NCI-H2196 treated with DMSO at 0.1 percent for 48 hours (cell line): ENCODE results near the gene DPEP1.
"Not testable (repeated sequence)": the region's sequence is repeated elsewhere in the genome, so short reads cannot be mapped to it uniquely, and the experiment has no call there.

Experiments
- DNase-seq: peaks from one replicate; lab custom pipeline; 2025; ENCODE audit not compliant: unreplicated experiment; lab: John Stamatoyannopoulos, UW

The DPEP1 gene

GRCh38 chr16:89577055-89577759 is 36.2 kb upstream of the DPEP1 start:
- no peak for DNase-seq

GRCh38 chr16:89579351-89579750 is 34.1 kb upstream of the DPEP1 start:
- DNase-seq, result no peak

DNA sequence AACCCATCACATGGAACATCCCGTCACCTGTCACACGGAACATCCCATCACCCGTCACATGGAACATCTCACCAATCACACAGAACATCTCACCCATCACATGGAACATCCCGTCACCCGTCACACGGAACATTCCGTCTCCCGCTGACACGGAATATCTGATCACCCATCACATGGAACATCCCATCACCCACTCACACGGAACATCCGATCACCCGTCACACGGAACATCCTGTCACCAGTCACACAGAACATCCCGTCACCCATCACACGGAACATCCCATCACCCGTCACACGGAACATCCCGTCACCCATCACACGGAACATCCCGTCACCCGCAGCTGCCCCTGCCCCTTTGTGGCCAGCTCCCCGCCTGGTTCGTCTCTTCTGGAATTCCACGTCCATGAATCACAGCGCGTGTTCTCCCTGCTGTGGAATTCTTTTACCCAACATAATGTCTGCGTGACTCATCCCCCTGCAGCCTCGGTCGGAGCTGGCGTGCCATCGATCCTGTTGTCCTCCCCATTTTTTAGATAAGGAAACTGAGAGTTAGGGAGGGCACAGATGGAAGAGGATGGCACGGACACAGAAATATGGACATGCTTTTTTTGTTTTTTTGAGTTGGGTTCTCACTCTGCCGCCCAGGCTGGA is 32.3 kb upstream of the DPEP1 start:
- no peak for DNase-seq

GRCh38 chr16:89581861-89582563 is 31.4 kb upstream of the DPEP1 start:
- DNase-seq, result peak; percentile 85

DNA sequence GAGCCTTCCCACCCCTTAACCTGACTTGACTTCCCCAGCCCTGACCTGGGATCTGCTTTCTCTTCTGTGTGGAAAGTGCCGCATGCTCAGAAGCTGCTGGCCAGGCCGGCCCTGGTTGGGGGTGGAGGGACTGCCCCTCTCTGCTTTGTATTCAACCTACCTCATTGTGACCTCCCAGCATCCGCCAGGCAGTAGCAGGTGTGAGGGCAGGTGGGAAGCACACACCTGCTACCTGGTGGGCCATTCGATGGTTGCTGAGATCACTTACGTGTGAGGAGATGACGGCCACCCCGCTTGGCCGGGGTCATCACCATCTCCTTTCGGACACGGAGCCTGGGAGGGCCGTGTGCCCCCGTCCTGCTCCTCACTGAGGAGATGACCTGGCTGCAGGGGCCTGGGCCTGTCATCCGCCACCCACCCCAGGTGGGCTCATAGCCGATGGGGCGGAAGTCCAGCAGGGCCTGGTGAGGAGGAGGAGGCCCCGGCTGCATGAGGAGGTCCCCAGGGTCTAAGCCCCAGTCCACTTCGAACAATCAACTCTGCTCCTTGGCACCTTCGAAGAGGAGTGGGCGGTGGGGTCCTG is 30.7 kb upstream of the DPEP1 start:
- no peak for DNase-seq

GRCh38 chr16:89583197-89583894 is 30.1 kb upstream of the DPEP1 start:
- DNase-seq, result no peak

GRCh38 chr16:89583895-89584644 is 29.4 kb upstream of the DPEP1 start:
- no peak for DNase-seq

- DNase-seq, result no peak
Measured at GRCh38 chr16:89584768-89585549, 28.5 kb upstream of the DPEP1 start.

GRCh38 chr16:89586218-89586617 is 27.2 kb upstream of the DPEP1 start:
- DNase-seq, result no peak

GRCh38 chr16:89586853-89587252 is 26.6 kb upstream of the DPEP1 start:
- DNase-seq, result no peak

GRCh38 chr16:89587676-89588075 is 25.8 kb upstream of the DPEP1 start:
- DNase-seq, result not testable (repeated sequence)

- DNase-seq, result no peak
Measured at GRCh38 chr16:89588413-89589109, 24.9 kb upstream of the DPEP1 start.

DNA sequence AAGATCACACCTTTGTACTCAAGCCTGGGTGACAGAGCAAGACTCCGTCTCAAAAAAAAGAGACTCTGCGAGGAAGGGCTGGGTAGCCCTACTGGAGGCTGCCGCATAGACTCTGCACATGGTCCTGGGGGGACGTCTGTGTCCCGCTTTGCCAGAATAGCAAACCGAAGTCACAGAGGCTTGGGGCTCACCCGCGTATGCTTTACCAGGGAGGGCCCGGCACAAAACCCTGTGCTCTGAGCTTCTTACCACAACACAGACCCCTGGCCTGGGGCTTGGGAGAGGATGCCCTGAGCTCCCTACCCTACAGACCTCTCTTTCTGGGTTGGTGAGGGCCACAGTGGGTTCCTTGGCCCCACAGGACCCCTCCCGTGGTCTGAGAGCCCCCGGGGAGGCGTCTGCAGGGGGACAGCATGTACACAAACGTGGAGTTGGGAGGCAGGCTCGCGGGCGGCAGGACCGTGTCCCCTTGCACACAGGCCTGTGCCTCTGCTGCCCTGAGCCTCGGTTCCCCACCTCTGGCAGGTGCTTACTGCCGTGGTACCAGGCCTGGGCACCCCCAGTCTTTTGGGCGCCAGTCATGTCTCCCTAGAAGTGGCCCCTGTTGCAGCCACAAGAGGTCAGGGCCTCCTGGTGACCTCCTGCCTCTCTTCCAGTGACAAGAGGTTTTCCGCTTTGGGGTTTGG is 24.1 kb upstream of the DPEP1 start:
- DNase-seq, result no peak

DNA sequence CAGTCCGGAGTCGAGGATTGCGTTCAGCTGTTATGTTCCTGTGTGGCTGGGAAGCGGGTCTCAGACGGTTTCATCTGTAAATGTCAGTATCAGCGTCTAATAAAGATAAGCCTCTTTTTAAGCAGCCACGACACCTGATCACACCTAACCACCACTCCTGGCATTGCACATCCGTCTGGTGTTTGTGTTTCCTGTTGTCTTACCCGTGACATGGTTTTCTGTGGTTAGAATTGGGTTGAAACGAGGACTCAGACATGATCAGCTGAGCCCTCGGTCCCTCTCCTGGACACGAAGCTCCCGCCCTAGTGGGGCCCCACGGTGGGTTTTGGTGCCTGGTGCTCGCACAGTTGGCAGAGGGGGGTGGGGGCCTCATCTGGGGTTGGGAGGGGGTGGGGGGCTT is 19.6 kb upstream of the DPEP1 start:
- no peak for DNase-seq

DNA sequence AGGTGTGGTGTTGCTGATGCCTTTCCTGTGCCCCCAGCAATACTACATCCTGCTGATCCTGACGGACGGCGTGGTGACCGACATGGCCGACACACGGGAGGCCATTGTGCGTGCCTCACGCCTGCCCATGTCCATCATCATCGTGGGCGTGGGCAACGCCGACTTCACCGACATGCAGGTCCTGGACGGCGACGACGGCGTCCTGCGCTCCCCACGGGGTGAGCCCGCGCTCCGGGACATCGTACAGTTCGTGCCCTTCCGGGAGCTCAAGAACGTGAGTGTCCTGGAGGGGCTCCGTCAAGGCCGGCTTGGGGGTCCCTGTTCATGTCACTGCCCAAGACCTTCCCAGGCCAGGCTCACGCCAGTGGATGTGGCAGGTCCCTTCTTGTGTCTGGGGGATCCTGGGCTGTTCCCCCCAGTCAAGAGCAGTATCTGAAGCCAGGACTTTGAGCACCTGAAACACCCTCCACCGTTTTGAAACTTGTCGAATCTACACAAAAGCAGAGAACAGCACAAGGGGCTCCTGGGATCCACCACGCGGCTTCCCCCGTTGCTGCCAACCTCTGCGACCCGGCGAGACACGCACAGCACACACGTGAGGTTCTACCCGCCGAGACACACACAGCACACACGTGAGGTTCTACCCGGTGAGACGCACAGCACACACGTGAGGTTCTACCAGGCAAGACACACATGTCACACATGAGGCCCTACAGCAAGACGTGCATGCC is 17.9 kb upstream of the DPEP1 start:
- DNase-seq, result no peak

- no peak for DNase-seq
Measured at GRCh38 chr16:89596061-89596689, 17.3 kb upstream of the DPEP1 start.

DNA sequence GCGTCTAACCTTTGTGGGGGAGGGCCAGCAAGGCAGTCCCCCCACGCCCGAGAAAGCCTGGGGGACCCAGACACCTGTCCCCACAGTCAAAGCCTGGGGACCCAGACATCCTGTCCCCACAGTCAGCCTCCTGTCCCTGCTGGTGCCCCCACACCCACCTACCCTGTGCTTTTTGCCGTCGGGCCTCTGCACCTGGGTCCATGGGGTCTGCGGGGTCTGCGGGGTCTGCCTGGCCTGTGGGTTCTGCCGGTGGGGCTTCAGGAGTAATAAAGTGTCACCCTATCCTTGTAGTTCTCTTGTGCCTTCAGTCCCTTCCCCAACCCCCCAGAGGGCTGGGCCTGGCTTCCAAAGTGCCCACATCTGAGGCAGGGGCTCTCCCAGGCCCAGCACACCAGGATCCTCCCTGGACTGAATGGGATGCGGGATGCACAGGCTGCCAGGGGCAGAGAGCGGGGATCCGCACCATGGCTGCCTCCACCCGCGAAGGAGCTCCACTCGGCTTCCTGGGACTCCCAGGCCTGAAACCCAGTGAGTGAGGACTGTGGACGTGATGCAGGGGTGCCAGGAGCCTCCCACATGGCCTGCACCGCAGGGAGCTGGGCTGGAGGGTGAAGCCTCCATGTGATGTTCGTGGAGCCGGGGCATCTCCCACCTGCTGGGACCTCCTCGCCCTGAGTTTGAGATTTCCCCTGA is 16.3 kb upstream of the DPEP1 start:
- no peak for DNase-seq
